HCT116 (cell line): Measurements from ENCODE around the gene RAB31. TPM values are rescaled to one million over a fixed set of nuclear protein-coding genes. Genes with fewer than 3 reads are reported as not detected.

Experiments
- ATAC-seq: fragments of 200-7000 bp; cut with Tn5 transposase; 2 replicates; pipeline ENCODE4 v1.9.1; 2020; ENCODE audit warnings: mild to moderate bottlenecking, moderate library complexity
- BruUV-seq: library from RNA; stranded (reverse); fragments of 400-500 nt; replicated peaks from 2 replicates; lab custom pipeline; 2021; lab: Mats Ljungman, UMichigan
- CTCF ChIA-PET: fragments of 300-600 bp; sonication (Branson Sonifier 250); formaldehyde crosslinking; loops from one replicate; lab custom pipeline; 2021; ENCODE audit warnings: antibody characterized with exemption; lab: Charles Lee
- POLR2A ChIA-PET: fragments of 300-600, 350-600 bp; sonication (Branson Sonifier 250); formaldehyde crosslinking; loops from one replicate; lab custom pipeline; 2021; ENCODE audit warnings: antibody characterized with exemption; lab: Charles Lee
- RAD21 ChIA-PET, 2 experiments: fragments of 300-600 bp; sonication (Branson Sonifier 250); formaldehyde crosslinking; loops; one replicate each; lab custom pipeline; 2023; ENCODE audit warnings: low total read pairs in 2 of 2; ENCODE audit not compliant: uncharacterized antibody in 2 of 2, unreplicated experiment in 2 of 2, low non-redundant PET in 1 of 2; lab: Charles Lee
- DNase-seq: peaks from one replicate; pipeline ENCODE4 v3.0.0-alpha.2; 2010; ENCODE audit warnings: low read depth, low spot score
- H2AFZ ChIP-seq: fragments of 200-600 bp; shearing (Covaris generic), sonication (generic); 2 replicates; pipeline ENCODE4 v1.6.1; 2017; ENCODE audit warnings: low read depth, mixed run types, mixed read lengths, antibody characterized with exemption, low read length; ENCODE audit not compliant: poor library complexity, severe bottlenecking
- H3K27ac ChIP-seq: 2 replicates; pipeline ENCODE4 v1.5.1; 2012; ENCODE audit warnings: low read depth, low read length
- H3K27me3 ChIP-seq: fragments of 200-600 bp; sonication (generic); 2 replicates; pipeline ENCODE4 v1.6.1; 2016; ENCODE audit warnings: mixed run types, low read length, mixed read lengths; ENCODE audit not compliant: insufficient read depth
- H3K36me3 ChIP-seq, 2 experiments: fragments of 200-500 bp in 1 of 2; fragments of 200-600 bp in 1 of 2; sonication (Bioruptor generic) in 1 of 2; sonication (generic) in 1 of 2; 2 replicates each; pipeline versions ENCODE4 v1.5.1 to v1.6.1; 2014 to 2016; ENCODE audit warnings: low read length in 2 of 2, inconsistent platforms in 1 of 2, mixed read lengths in 1 of 2, mixed run types in 1 of 2; ENCODE audit not compliant: insufficient read depth in 2 of 2, control insufficient read depth in 1 of 2
- H3K4me1 ChIP-seq, 2 experiments: fragments of 200-600 bp in 1 of 2; sonication (generic) in 1 of 2; 2 replicates each; pipeline versions ENCODE4 v1.5.1 to v1.6.1; 2012 to 2017; ENCODE audit warnings: low read length in 2 of 2, inconsistent platforms in 1 of 2, mild to moderate bottlenecking in 1 of 2, mixed read lengths in 1 of 2, mixed run types in 1 of 2, moderate library complexity in 1 of 2; ENCODE audit not compliant: insufficient read depth in 2 of 2, control insufficient read depth in 1 of 2
- H3K4me2 ChIP-seq: fragments of 200-600 bp; sonication (generic); 2 replicates; pipeline ENCODE4 v1.6.1; 2017; ENCODE audit warnings: mixed run types, low read length, mixed read lengths
- H3K4me3 ChIP-seq, 2 experiments: fragments of 200-600 bp in 1 of 2; sonication (generic) in 1 of 2; replicated peaks in 1 of 2; 2 replicates each; pipeline ENCODE4 v1.5.1; 2011 to 2016; ENCODE audit warnings: low read length in 2 of 2, control low read depth in 1 of 2, low read depth in 1 of 2, mild to moderate bottlenecking in 1 of 2, mixed read lengths in 1 of 2, mixed run types in 1 of 2
- H3K79me2 ChIP-seq: fragments of 200-600 bp; sonication (generic); 2 replicates; pipeline ENCODE4 v1.6.1; 2017; ENCODE audit warnings: mild to moderate bottlenecking, mixed run types, low read length, moderate library complexity, mixed read lengths; ENCODE audit not compliant: insufficient read depth
- H3K9ac ChIP-seq: fragments of 200-600 bp; sonication (generic); 2 replicates; pipeline ENCODE4 v1.6.1; 2016; ENCODE audit warnings: low read length, mixed read lengths
- H3K9me2 ChIP-seq: fragments of 200-600 bp; sonication (generic), shearing (Covaris generic); 2 replicates; pipeline ENCODE4 v1.6.1; 2017; ENCODE audit warnings: mixed run types, mild to moderate bottlenecking, moderate library complexity; ENCODE audit not compliant: insufficient read depth
- H3K9me3 ChIP-seq, 2 experiments: fragments of 200-500 bp in 1 of 2; fragments of 200-600 bp in 1 of 2; sonication (Bioruptor generic) in 1 of 2; sonication (generic) in 1 of 2; 2 replicates each; pipeline ENCODE4 v1.6.1; 2014 to 2017; ENCODE audit warnings: low read length in 2 of 2, mixed read lengths in 2 of 2, inconsistent platforms in 1 of 2, low read depth in 1 of 2, mild to moderate bottlenecking in 1 of 2, mixed run types in 1 of 2, moderate library complexity in 1 of 2; ENCODE audit not compliant: control insufficient read depth in 1 of 2, insufficient read depth in 1 of 2
- H4K20me1 ChIP-seq: fragments of 200-600 bp; sonication (generic), shearing (Covaris generic); 2 replicates; pipeline ENCODE4 v1.6.1; 2017; ENCODE audit warnings: mixed run types, mild to moderate bottlenecking, moderate library complexity; ENCODE audit not compliant: insufficient read depth
- ATF3 ChIP-seq: IDR thresholded peaks from 2 replicates; pipeline ENCODE4 v1.6.1; 2012
- CBX3 ChIP-seq: IDR thresholded peaks from 2 replicates; pipeline ENCODE4 v1.6.1; 2012; ENCODE audit warnings: low read depth
- CTCF ChIP-seq, 3 experiments: fragments of 200-600 bp in 1 of 3; sonication (generic) in 1 of 3; IDR thresholded peaks in 2 of 3; conservative IDR thresholded peaks in 1 of 3; 2 replicates each; pipeline ENCODE4 v1.5.1; 2012 to 2017; ENCODE audit warnings: low read depth in 2 of 3, low read length in 2 of 3, antibody characterized with exemption in 1 of 3, borderline replicate concordance in 1 of 3, control low read depth in 1 of 3, mild to moderate bottlenecking in 1 of 3, mixed read lengths in 1 of 3, mixed run types in 1 of 3, moderate library complexity in 1 of 3; ENCODE audit not compliant: insufficient read depth in 1 of 3
- EGR1 ChIP-seq: IDR thresholded peaks from 2 replicates; pipeline ENCODE4 v1.6.1; 2012; ENCODE audit warnings: low read depth
- ELF1 ChIP-seq: IDR thresholded peaks from 2 replicates; pipeline ENCODE4 v1.6.1; 2012; ENCODE audit warnings: low read depth, borderline replicate concordance
- EZH2 ChIP-seq: fragments of 200-600 bp; sonication (generic); IDR thresholded peaks from 2 replicates; pipeline ENCODE4 v1.6.1; 2017; ENCODE audit warnings: antibody characterized with exemption, mixed run types
- FOSL1 ChIP-seq: IDR thresholded peaks from 2 replicates; pipeline ENCODE4 v1.6.1; 2012; ENCODE audit warnings: low read depth
- MAX ChIP-seq: IDR thresholded peaks from 2 replicates; pipeline ENCODE4 v1.6.1; 2012
- POLR2A ChIP-seq: IDR thresholded peaks from 2 replicates; pipeline ENCODE4 v1.7.0; 2011; ENCODE audit warnings: borderline replicate concordance; ENCODE audit not compliant: insufficient read depth, insufficient read length; ENCODE audit errors: extremely low read depth
- POLR2AphosphoS5 ChIP-seq: IDR thresholded peaks from 2 replicates; pipeline ENCODE4 v1.6.1; 2011; ENCODE audit warnings: mild to moderate bottlenecking, low read depth, low read length, moderate library complexity
- RAD21 ChIP-seq: IDR thresholded peaks from 2 replicates; pipeline ENCODE4 v1.6.1; 2012; ENCODE audit warnings: low read depth, mild to moderate bottlenecking
- SP1 ChIP-seq: IDR thresholded peaks from 2 replicates; pipeline ENCODE4 v1.6.1; 2012; ENCODE audit warnings: low read depth
- SRF ChIP-seq: IDR thresholded peaks from 2 replicates; pipeline ENCODE4 v1.6.1; 2012; ENCODE audit warnings: low read depth
- ZFX ChIP-seq: fragments of 450-650 bp; IDR thresholded peaks from 2 replicates; pipeline ENCODE4 v1.6.1; 2017
- ZNF274 ChIP-seq: fragments of 200-500 bp; sonication (Bioruptor generic); IDR thresholded peaks from 2 replicates; pipeline ENCODE4 v1.6.1; 2014; ENCODE audit warnings: mild to moderate bottlenecking, low read depth, low read length, inconsistent platforms
- intact Hi-C: fragments of 100-400 bp; cut with micrococcal nuclease; formaldehyde crosslinking; loops from 2 replicates; pipeline ENCODE4 v1.10.0; 2022
- total RNA-seq: library from RNA; stranded (reverse); gene quantifications from one replicate; pipeline ENCODE4 v1.2.1, GENCODE V29; 2021; ENCODE audit not compliant: unreplicated experiment
- TF ChIP-seq, protein P1 (sequence below): IDR thresholded peaks from 2 replicates; pipeline ENCODE4 v1.6.1; 2012; ENCODE audit warnings: low read depth

RAB31 gene
- total RNA-seq, 1 experiment from 2014 or later: 46.9 TPM

GRCh38 chr18:9755615-9756014, 47.5 kb downstream of the RAB31 start:
- Histone ChIP-seq H3K36me3 (no peaks in the 10 kb centered on the region), H3K4me3 (no peak overlapping the region), H3K9me2 (0 out of 2 replicates have a peak, but pooled peaks cover 3% of the 10 kb centered on the region), H3K27me3 (no peaks in the 10 kb centered on the region), H3K9me3 (no peaks in the 10 kb centered on the region), H3K4me1 (peaks cover 2 to 11% of the 10 kb centered on the region in 2 experiments; a peak in 1 of 4 replicates), H2AFZ (no peak overlapping the region), H3K27ac (no peak overlapping the region), H3K9ac (no peak overlapping the region), H3K4me2 (no peak overlapping the region), H3K79me2 (no peaks in the 10 kb centered on the region), H4K20me1 (no peaks in the 10 kb centered on the region)
- RAD21 ChIA-PET: interaction anchor here in 1 of 2 experiments (0.5 kb wide), 1 partner anchor 13 kb away, joined by 3 read pairs; no protein-coding TSS in a partner anchor
- POLR2A ChIA-PET: no interaction called here
- CTCF ChIA-PET: no interaction called here
- no peak for ATAC-seq
- intact Hi-C loops: no loop called here
- BruUV-seq: no TSS peak
- DNase-seq: no peak
- no peak for TF ChIP-seq ZNF274
- TF ChIP-seq MAX: no peak
- TF ChIP-seq EGR1: no peak
- no peak for TF ChIP-seq POLR2A
- TF ChIP-seq, protein P1, sequence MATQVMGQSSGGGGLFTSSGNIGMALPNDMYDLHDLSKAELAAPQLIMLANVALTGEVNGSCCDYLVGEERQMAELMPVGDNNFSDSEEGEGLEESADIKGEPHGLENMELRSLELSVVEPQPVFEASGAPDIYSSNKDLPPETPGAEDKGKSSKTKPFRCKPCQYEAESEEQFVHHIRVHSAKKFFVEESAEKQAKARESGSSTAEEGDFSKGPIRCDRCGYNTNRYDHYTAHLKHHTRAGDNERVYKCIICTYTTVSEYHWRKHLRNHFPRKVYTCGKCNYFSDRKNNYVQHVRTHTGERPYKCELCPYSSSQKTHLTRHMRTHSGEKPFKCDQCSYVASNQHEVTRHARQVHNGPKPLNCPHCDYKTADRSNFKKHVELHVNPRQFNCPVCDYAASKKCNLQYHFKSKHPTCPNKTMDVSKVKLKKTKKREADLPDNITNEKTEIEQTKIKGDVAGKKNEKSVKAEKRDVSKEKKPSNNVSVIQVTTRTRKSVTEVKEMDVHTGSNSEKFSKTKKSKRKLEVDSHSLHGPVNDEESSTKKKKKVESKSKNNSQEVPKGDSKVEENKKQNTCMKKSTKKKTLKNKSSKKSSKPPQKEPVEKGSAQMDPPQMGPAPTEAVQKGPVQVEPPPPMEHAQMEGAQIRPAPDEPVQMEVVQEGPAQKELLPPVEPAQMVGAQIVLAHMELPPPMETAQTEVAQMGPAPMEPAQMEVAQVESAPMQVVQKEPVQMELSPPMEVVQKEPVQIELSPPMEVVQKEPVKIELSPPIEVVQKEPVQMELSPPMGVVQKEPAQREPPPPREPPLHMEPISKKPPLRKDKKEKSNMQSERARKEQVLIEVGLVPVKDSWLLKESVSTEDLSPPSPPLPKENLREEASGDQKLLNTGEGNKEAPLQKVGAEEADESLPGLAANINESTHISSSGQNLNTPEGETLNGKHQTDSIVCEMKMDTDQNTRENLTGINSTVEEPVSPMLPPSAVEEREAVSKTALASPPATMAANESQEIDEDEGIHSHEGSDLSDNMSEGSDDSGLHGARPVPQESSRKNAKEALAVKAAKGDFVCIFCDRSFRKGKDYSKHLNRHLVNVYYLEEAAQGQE: no peak
- no peak for TF ChIP-seq CBX3
- TF ChIP-seq RAD21: no peak
- no peak for TF ChIP-seq POLR2AphosphoS5
- TF ChIP-seq CTCF (IDR thresholded peaks at IDR 0.05 in 2 of 3, conservative IDR thresholded peaks at IDR 0.05 in 1 of 3; ENCODE audit: borderline replicate concordance in 1 of 3, insufficient read depth in 1 of 3, low read depth in 2 of 3, low read length in 2 of 3): no peak
- TF ChIP-seq ELF1: no peak
- no peak for TF ChIP-seq FOSL1
- no peak for TF ChIP-seq ATF3
- TF ChIP-seq ZFX: no peak
- no peak for TF ChIP-seq EZH2
- no peak for TF ChIP-seq SP1
- TF ChIP-seq SRF: no peak
- TF ChIP-seq, all 23 proteins: peak for 0
